D341Med (cell line): ENCODE results near the gene INSIG2.

ENCODE experiments used
- DNase-seq: peaks from one replicate; pipeline ENCODE4 v3.0.0; 2012; ENCODE audit warnings: low spot score

Gene INSIG2

GRCh38 chr2:118102433-118103082 lies 14.3 kb downstream of the INSIG2 start:
- no peak for DNase-seq

- no peak for DNase-seq
Observed at GRCh38 chr2:118103951-118104940, 16.0 kb downstream of the INSIG2 start.

- DNase-seq = no peak
Observed at GRCh38 chr2:118105497-118105896, 17.2 kb downstream of the INSIG2 start.

- no peak for DNase-seq
Observed at GRCh38 chr2:118106926-118107325, 18.7 kb downstream of the INSIG2 start.

- DNase-seq = no peak
Observed at GRCh38 chr2:118110310-118110709, 22.0 kb downstream of the INSIG2 start.

- DNase-seq = no peak
Observed at GRCh38 chr2:118110991-118111390, 22.7 kb downstream of the INSIG2 start.

GRCh38 chr2:118112771-118113334 lies 24.6 kb downstream of the INSIG2 start:
- no peak for DNase-seq

GRCh38 chr2:118114863-118115262 lies 26.6 kb downstream of the INSIG2 start:
- no peak for DNase-seq

- no peak for DNase-seq
Observed at GRCh38 chr2:118115761-118116160, 27.5 kb downstream of the INSIG2 start.

- DNase-seq = no peak
Observed at GRCh38 chr2:118118479-118118878, 30.2 kb downstream of the INSIG2 start.

GRCh38 chr2:118119158-118119727 lies 31.0 kb downstream of the INSIG2 start:
- no peak for DNase-seq

- DNase-seq = no peak
Observed at GRCh38 chr2:118119761-118120400, 31.6 kb downstream of the INSIG2 start.

GRCh38 chr2:118120401-118120780 lies 32.1 kb downstream of the INSIG2 start:
- no peak for DNase-seq

- DNase-seq = no peak
Observed at GRCh38 chr2:118121101-118121500, 32.8 kb downstream of the INSIG2 start.

- no peak for DNase-seq
Observed at GRCh38 chr2:118121986-118122524, 33.8 kb downstream of the INSIG2 start.

GRCh38 chr2:118122594-118123281 lies 34.5 kb downstream of the INSIG2 start:
- no peak for DNase-seq

GRCh38 chr2:118123561-118124232 lies 35.4 kb downstream of the INSIG2 start:
- DNase-seq = no peak

- DNase-seq = no peak
Observed at GRCh38 chr2:118124288-118124891, 36.1 kb downstream of the INSIG2 start.

GRCh38 chr2:118127250-118127649 lies 39.0 kb downstream of the INSIG2 start:
- no peak for DNase-seq

- no peak for DNase-seq
Observed at GRCh38 chr2:118128826-118129225, 40.6 kb downstream of the INSIG2 start.
